D721Med (cell line): Measurements from ENCODE around the gene CEP97.

Experiments used
- DNase-seq: peaks from one replicate; pipeline ENCODE4 v3.0.0; 2011; ENCODE audit warnings: low spot score; ENCODE audit not compliant: insufficient read length
- FAIRE-seq: peaks from 2 replicates; lab custom pipeline; 2011; peaks lifted over from hg19 to GRCh38; lab: Jason Lieb, UNC
- CTCF ChIP-seq: IDR thresholded peaks from 2 replicates; pipeline ENCODE4 v1.5.1; 2012; ENCODE audit warnings: mild to moderate bottlenecking, control low read depth; ENCODE audit not compliant: insufficient read depth; ENCODE audit errors: missing control alignments

The CEP97 gene

GRCh38 chr3:101784855-101785613 lies 60.6 kb downstream of the CEP97 start:
- no peak for TF ChIP-seq CTCF
- DNase-seq (no peak), FAIRE-seq (no peak)

GRCh38 chr3:101791778-101792177 lies 67.4 kb downstream of the CEP97 start:
- no peak for TF ChIP-seq CTCF

GRCh38 chr3:101796077-101796680 lies 71.8 kb downstream of the CEP97 start:
- DNase-seq (no peak), FAIRE-seq (no peak)
- TF ChIP-seq CTCF, result no peak

More at GRCh38 chr3:101791778-101792177, 67.4 kb downstream of the CEP97 start:
- FAIRE-seq (no peak), DNase-seq (no peak)

GRCh38 chr3:101801174-101801573 lies 76.8 kb downstream of the CEP97 start:
- DNase-seq (no peak), FAIRE-seq (no peak)
- TF ChIP-seq CTCF, result no peak

GRCh38 chr3:101802179-101802578 lies 77.8 kb downstream of the CEP97 start:
- FAIRE-seq, result no peak
- DNase-seq, result no peak
- no peak for TF ChIP-seq CTCF

GRCh38 chr3:101803173-101803782 lies 78.9 kb downstream of the CEP97 start:
- no peak for FAIRE-seq
- no peak for DNase-seq
- TF ChIP-seq CTCF, result peak; percentile 78

- no peak for FAIRE-seq
- no peak for DNase-seq
- no peak for TF ChIP-seq CTCF
Measured at GRCh38 chr3:101803939-101804338, 79.5 kb downstream of the CEP97 start.
